ENCODE results near the gene CDK14. TPM values are rescaled to one million over a fixed set of nuclear protein-coding genes. Genes with fewer than 3 reads are reported as not detected.

CDK14 gene
- total and polyA plus RNA-seq, 10 of the 15 experiments (the other 5 are each of a cell fraction or from before 2014, with no cell fraction given): 6.5 to 61.3 (median 24.2) TPM

- SMC1A ChIA-PET (ENCODE audit: uncharacterized antibody, unreplicated experiment): interaction anchor here (1.4 to 3.2 kb wide), 4 partner anchors 18 to 48 kb away, joined by 4 to 16 read pairs (median 8); no protein-coding TSS in a partner anchor
- no peaks in the 10 kb centered on the region for H3K27me3 ChIP-seq (replicated peaks in 1 of 2; ENCODE audit: control insufficient read depth in 2 of 2, insufficient read depth in 2 of 2, low read length in 1 of 2)
- H4K20me1 ChIP-seq (ENCODE audit: control insufficient read depth, insufficient read depth): no peaks in the 10 kb centered on the region
- ATAC-seq (peak; percentile 71), DNase-seq (ENCODE audit: low read depth, low spot score) (no peak), FAIRE-seq (no peak)
- CTCF ChIA-PET: interaction anchor here (1.0 to 4.1 kb wide), 4 partner anchors 32 to 49 kb away, joined by 3 to 14 read pairs (median 4); no protein-coding TSS in a partner anchor
- H3K79me2 ChIP-seq (ENCODE audit: control insufficient read depth, insufficient read depth, low read length): no peaks in the 10 kb centered on the region
- no peak overlapping the region for H3K9ac ChIP-seq (ENCODE audit: control insufficient read depth, insufficient read depth, low read length)
- no peaks in the 10 kb centered on the region for H3K36me3 ChIP-seq (ENCODE audit: control insufficient read depth in 2 of 2, insufficient read depth in 2 of 2, low read length in 1 of 2)
- WGBS (ENCODE audit: insufficient coverage, insufficient replicate concordance, low lambda C conversion rate, missing lambda C conversion rate): 0% methylated on average over 1 of the region's 1 CpG
- POLR2A ChIA-PET: interaction anchor here (1.6 kb wide), 1 partner anchor 12 kb away, joined by 5 read pairs; no protein-coding TSS in a partner anchor
- RAD21 ChIA-PET (ENCODE audit: unreplicated experiment): interaction anchor here (0.7 to 1.1 kb wide), 3 partner anchors 28 to 48 kb away, joined by 3 read pairs; no protein-coding TSS in a partner anchor
- H3K27ac ChIP-seq (ENCODE audit: control insufficient read depth, insufficient read depth): no peak overlapping the region
- H3K4me2 ChIP-seq (ENCODE audit: control insufficient read depth, insufficient read depth): peak overlapping the region; percentile 51; the same call in 1 of the 2 replicates
- BruUV-seq (replicated peaks): no TSS peak
- H3K4me1 ChIP-seq (ENCODE audit: control insufficient read depth, insufficient read depth, low read length): peaks cover 38% of the 10 kb centered on the region
- H3K4me3 ChIP-seq: no peak overlapping the region
- in situ Hi-C loops (cut with MboI): no loop called here
- no peak overlapping the region for H2AFZ ChIP-seq (ENCODE audit: control insufficient read depth, low read depth, low read length)
- intact Hi-C loops (cut with micrococcal nuclease; ENCODE audit: unreplicated experiment): no loop called here
- H3K9me3 ChIP-seq (replicated peaks; ENCODE audit: control insufficient read depth, insufficient read depth, low read length): no peaks in the 10 kb centered on the region; the same call in 2 of the 3 replicates
- peak; percentile 52; the same call in 1 of the 2 replicates for TF ChIP-seq RUNX3 (IDR thresholded peaks at IDR 0.05; ENCODE audit: low read length)
- peak in 1 of 2 experiments; percentile 29; a peak in 1 of 4 replicates for TF ChIP-seq IKZF2 (IDR thresholded peaks at IDR 0.05)
- TF ChIP-seq TCF7 (IDR thresholded peaks at IDR 0.05; ENCODE audit: borderline replicate concordance): no peak
- TF ChIP-seq HSF1 (IDR thresholded peaks at IDR 0.05; ENCODE audit: low read depth, low read length): no peak
- no peak for TF ChIP-seq TCF3 (IDR thresholded peaks at IDR 0.05; ENCODE audit: borderline replicate concordance, insufficient read depth, low read depth, low read length)
- TF ChIP-seq EED (IDR thresholded peaks at IDR 0.05; ENCODE audit: low read depth): peak; percentile 74
- no peak for TF ChIP-seq WRNIP1 (IDR thresholded peaks at IDR 0.05; ENCODE audit: borderline replicate concordance, low read depth, low read length)
- TF ChIP-seq, protein P1, sequence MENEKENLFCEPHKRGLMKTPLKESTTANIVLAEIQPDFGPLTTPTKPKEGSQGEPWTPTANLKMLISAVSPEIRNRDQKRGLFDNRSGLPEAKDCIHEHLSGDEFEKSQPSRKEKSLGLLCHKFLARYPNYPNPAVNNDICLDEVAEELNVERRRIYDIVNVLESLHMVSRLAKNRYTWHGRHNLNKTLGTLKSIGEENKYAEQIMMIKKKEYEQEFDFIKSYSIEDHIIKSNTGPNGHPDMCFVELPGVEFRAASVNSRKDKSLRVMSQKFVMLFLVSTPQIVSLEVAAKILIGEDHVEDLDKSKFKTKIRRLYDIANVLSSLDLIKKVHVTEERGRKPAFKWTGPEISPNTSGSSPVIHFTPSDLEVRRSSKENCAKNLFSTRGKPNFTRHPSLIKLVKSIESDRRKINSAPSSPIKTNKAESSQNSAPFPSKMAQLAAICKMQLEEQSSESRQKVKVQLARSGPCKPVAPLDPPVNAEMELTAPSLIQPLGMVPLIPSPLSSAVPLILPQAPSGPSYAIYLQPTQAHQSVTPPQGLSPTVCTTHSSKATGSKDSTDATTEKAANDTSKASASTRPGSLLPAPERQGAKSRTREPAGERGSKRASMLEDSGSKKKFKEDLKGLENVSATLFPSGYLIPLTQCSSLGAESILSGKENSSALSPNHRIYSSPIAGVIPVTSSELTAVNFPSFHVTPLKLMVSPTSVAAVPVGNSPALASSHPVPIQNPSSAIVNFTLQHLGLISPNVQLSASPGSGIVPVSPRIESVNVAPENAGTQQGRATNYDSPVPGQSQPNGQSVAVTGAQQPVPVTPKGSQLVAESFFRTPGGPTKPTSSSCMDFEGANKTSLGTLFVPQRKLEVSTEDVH (IDR thresholded peaks at IDR 0.05; ENCODE audit: low read depth, partially characterized antibody): no peak
- no peak for TF ChIP-seq CBX5 (IDR thresholded peaks at IDR 0.05; ENCODE audit: low read depth)
- TF ChIP-seq, protein P2, sequence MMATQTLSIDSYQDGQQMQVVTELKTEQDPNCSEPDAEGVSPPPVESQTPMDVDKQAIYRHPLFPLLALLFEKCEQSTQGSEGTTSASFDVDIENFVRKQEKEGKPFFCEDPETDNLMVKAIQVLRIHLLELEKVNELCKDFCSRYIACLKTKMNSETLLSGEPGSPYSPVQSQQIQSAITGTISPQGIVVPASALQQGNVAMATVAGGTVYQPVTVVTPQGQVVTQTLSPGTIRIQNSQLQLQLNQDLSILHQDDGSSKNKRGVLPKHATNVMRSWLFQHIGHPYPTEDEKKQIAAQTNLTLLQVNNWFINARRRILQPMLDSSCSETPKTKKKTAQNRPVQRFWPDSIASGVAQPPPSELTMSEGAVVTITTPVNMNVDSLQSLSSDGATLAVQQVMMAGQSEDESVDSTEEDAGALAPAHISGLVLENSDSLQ (IDR thresholded peaks at IDR 0.05): no peak
- no peak for TF ChIP-seq MTA3 (IDR thresholded peaks at IDR 0.05; ENCODE audit: borderline replicate concordance, low read length)
- 0 out of 2 replicates have a peak, but pooled peaks have one; percentile 32 for TF ChIP-seq PAX5 (IDR thresholded peaks at IDR 0.05; ENCODE audit: borderline replicate concordance, low read depth, low read length)
- TF ChIP-seq POLR2A (IDR thresholded peaks at IDR 0.05; ENCODE audit: low read depth, low read length): no peak
- TF ChIP-seq, protein P3, sequence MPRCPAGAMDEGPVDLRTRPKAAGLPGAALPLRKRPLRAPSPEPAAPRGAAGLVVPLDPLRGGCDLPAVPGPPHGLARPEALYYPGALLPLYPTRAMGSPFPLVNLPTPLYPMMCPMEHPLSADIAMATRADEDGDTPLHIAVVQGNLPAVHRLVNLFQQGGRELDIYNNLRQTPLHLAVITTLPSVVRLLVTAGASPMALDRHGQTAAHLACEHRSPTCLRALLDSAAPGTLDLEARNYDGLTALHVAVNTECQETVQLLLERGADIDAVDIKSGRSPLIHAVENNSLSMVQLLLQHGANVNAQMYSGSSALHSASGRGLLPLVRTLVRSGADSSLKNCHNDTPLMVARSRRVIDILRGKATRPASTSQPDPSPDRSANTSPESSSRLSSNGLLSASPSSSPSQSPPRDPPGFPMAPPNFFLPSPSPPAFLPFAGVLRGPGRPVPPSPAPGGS (IDR thresholded peaks at IDR 0.05; ENCODE audit: borderline replicate concordance, insufficient read depth, low read depth, low read length, poor library complexity, severe bottlenecking): no peak
- TF ChIP-seq MEF2A (IDR thresholded peaks at IDR 0.05; ENCODE audit: insufficient read depth, low read depth, low read length): no peak
- peak; percentile 12; the same call in 1 of the 2 replicates for TF ChIP-seq MTA2 (IDR thresholded peaks at IDR 0.05; ENCODE audit: low read depth)
- peak; percentile 32; the same call in 1 of the 2 replicates for TF ChIP-seq CREM (IDR thresholded peaks at IDR 0.05; ENCODE audit: low read depth)
- TF ChIP-seq RB1 (IDR thresholded peaks at IDR 0.05; ENCODE audit: borderline replicate concordance): no peak
- no peak for TF ChIP-seq FOS (IDR thresholded peaks at IDR 0.05; ENCODE audit: borderline replicate concordance, extremely low read depth, insufficient read length)
Measured at GRCh38 chr7:90660819-90661218, 64.7 kb downstream of the CDK14 start.

Measured in GM12878 (cell line).